AG04449 (cell line): Measurements from ENCODE around the gene EXOC4.

Experiments used
- CTCF ChIA-PET: fragments of 350-600 bp; formaldehyde crosslinking; extraction: SDS; loops from one replicate; lab custom pipeline; 2021; ENCODE audit warnings: antibody characterized with exemption; lab: Yijun Ruan, JAX
- POLR2A ChIA-PET: fragments of 400-600, 350-600 bp; formaldehyde crosslinking; extraction: SDS; loops from one replicate; lab custom pipeline; 2020; ENCODE audit warnings: antibody characterized with exemption, inconsistent platforms; lab: Yijun Ruan, JAX
- DNase-seq: peaks from one replicate; pipeline ENCODE4 v3.0.0-alpha.2; 2010; ENCODE audit warnings: low read depth, low spot score
- H3K4me3 ChIP-seq: 2 replicates; pipeline ENCODE4 v1.5.1; 2011; ENCODE audit warnings: low read depth, mild to moderate bottlenecking, control low read depth, low read length
- TF ChIP-seq, protein P1 (sequence below): IDR thresholded peaks from one replicate; pipeline ENCODE4 v1.5.1; 2011; ENCODE audit warnings: mild to moderate bottlenecking, moderate library complexity, low read length, control low read depth, inconsistent platforms; ENCODE audit not compliant: insufficient read depth; ENCODE audit errors: missing control alignments

Gene EXOC4

DNA sequence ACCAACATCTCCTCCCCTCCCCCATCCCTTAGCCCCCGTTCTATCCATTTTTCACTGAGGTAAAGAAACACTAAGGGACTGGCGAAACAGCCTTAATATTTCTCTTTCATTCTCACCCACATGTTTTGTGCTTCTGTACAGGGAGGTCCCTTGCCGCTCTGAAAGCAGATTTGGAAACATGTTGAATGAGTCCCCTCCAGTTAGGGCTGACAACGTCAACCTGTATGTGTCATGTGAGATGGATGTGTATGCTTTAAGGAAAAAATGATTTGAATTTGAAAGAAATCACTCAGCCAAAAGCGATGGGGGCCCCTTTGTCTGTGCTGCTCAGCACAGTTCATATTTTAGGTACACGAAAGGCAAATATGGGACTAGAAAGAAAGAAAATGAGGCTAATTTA, 560.0 kb downstream of the EXOC4 start:
- CTCF ChIA-PET = no interaction called here
- DNase-seq = no peak
- H3K4me3 ChIP-seq = no peak overlapping the region
- TF ChIP-seq, protein P1, sequence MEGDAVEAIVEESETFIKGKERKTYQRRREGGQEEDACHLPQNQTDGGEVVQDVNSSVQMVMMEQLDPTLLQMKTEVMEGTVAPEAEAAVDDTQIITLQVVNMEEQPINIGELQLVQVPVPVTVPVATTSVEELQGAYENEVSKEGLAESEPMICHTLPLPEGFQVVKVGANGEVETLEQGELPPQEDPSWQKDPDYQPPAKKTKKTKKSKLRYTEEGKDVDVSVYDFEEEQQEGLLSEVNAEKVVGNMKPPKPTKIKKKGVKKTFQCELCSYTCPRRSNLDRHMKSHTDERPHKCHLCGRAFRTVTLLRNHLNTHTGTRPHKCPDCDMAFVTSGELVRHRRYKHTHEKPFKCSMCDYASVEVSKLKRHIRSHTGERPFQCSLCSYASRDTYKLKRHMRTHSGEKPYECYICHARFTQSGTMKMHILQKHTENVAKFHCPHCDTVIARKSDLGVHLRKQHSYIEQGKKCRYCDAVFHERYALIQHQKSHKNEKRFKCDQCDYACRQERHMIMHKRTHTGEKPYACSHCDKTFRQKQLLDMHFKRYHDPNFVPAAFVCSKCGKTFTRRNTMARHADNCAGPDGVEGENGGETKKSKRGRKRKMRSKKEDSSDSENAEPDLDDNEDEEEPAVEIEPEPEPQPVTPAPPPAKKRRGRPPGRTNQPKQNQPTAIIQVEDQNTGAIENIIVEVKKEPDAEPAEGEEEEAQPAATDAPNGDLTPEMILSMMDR = no peak
- POLR2A ChIA-PET = no interaction called here

DNA sequence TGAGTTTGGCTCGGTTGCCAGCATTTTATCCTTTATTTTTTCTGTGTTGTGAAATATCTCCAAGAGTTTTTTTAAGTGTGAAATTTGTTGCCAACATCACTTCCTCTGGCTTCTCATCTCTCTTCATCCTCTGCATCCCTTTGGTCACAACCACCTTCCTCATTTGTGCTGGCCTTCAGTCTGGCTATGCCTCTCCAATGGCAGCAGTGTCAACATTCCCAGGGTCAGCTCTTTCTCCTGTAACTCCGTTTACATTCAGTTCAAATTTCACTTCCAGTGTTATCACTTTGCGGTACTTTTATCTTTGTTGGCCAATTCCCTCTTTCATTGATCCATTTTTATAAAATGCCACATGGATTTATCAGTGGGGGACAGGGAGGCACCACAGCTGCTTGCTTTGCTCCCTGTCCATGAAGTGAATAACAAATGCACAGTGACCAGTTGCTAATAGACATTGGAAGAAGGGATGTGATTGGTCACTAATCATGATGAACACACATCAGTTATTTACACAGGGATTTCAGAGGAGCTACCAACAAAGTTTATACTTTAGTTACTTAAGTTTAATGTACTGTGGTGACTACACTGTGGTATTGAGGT, 562.8 kb downstream of the EXOC4 start:
- CTCF ChIA-PET = no interaction called here
- POLR2A ChIA-PET = no interaction called here
- H3K4me3 ChIP-seq = no peak overlapping the region

DNA sequence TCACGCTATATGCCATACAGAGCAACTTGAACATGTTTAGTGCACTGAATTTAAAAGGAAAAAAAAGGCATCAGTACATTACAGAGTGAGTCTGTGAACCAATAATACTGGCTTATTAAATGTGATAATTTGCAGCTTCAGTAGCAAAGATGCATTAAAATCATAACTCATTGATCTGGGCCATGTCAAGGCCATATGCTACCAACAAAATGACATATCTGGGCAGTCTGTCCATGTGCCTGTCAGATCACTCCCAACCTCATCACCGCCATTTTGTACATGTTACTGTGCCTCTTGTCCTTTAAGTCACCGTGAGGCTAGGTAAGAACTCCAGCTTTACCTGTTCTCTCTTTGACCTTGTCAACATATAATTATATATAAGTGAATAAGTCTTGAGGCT, 566.8 kb downstream of the EXOC4 start:
- no peak overlapping the region for H3K4me3 ChIP-seq
- no peak for DNase-seq
- ChIA-PET CTCF (interaction anchor here (0.9 kb wide), 1 partner anchor 35 kb away, joined by 3 read pairs; no protein-coding TSS in a partner anchor), POLR2A (no interaction called here)
- TF ChIP-seq, protein P1 = no peak

More for the DNA sequence above, 562.8 kb downstream of the EXOC4 start:
- TF ChIP-seq, protein P1 = no peak
- no peak for DNase-seq

DNA sequence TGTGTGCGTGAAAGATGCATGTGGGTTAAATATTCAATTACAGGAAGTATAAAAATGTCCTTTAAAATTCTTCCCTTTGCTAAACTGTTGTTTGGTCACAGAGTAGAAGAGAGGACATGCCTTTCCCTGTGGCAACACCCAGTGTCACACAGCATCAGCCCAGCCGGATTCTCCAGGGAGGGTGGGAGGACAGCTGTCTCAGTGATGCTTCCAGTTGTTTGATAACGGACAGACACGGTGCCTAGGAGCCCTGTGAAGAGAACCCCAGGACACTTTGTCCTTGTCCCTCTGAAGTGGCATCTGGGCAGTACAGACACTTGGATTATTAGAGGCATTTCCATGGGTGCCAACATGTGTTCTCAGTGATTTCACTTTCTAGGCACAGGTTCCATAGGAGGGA, 567.7 kb downstream of the EXOC4 start:
- ChIA-PET POLR2A (no interaction called here), CTCF (interaction anchor here (0.9 kb wide), 1 partner anchor 34 kb away, joined by 3 read pairs; no protein-coding TSS in a partner anchor)

DNA sequence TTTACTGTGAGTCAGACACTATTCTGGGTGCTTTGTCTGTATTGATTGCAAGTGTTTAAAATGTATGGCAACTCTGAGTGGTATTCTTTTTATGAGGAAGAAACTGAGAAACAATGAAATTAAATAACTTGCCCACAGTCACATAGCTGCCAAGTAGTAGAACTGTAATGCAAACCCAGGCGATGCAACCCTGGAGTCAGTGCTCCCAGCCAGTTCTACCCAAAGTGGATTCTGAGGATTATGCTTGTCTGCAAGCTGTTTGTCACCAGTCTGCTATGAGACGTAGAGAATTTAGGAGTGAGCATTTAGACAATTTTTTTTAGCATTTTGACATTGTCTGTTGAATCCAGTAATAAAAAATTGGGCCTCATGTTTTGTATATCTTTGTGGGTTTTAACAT, 568.3 kb downstream of the EXOC4 start:
- TF ChIP-seq, protein P1 = no peak
- POLR2A ChIA-PET = no interaction called here

More for the DNA sequence above, 567.7 kb downstream of the EXOC4 start:
- no peak for DNase-seq
- TF ChIP-seq, protein P1 = no peak
- H3K4me3 ChIP-seq = no peak overlapping the region

DNA sequence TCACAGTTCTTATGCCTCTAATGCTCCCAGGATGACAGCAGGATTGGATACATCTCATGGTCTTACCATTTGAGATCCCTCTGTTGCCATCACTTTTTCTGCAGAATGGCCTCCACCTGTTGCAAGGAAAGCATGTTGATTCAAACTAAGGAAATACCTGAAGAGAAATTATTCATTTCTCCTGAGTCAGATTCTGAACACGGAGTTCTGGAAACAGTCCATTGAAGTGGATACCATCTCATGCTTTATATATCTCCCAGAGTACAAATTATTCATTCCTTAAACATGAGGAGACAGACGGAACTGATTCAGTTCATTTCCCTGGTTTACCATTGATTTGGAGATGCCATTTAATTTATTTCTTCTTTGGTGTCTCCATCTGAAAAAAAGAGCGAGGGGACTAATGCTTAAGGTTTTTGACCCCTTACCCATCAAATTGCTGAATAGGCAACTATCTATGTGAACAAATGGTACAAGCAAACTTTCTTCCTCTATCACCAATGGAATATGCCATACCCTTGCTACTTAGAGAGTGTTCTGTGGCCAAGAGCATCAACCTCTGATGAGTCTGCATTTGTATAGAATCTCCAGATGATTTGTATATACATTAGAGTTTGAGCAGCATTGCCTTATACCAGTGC, 569.2 kb downstream of the EXOC4 start:
- ChIA-PET CTCF (interaction anchor here (1.3 kb wide), 1 partner anchor 26 kb away, joined by 3 read pairs; no protein-coding TSS in a partner anchor), POLR2A (no interaction called here)
- TF ChIP-seq, protein P1 = no peak
- no peak for DNase-seq
- no peak overlapping the region for H3K4me3 ChIP-seq

More for the DNA sequence above, 568.3 kb downstream of the EXOC4 start:
- H3K4me3 ChIP-seq = no peak overlapping the region
- CTCF ChIA-PET = no interaction called here
- no peak for DNase-seq
